HG03060 (cell line): ENCODE measurements around the gene SHB.
A peak's percentile ranks its signal among the peaks of the same experiment; 100 is the strongest.

Source experiments
- ATAC-seq: cut with Tn5 transposase; IDR thresholded peaks from one replicate; pipeline ENCODE4 v1.9.1; 2021; ENCODE audit warnings: low read depth, moderate number of reproducible peaks; ENCODE audit not compliant: unreplicated experiment

The SHB gene

DNA sequence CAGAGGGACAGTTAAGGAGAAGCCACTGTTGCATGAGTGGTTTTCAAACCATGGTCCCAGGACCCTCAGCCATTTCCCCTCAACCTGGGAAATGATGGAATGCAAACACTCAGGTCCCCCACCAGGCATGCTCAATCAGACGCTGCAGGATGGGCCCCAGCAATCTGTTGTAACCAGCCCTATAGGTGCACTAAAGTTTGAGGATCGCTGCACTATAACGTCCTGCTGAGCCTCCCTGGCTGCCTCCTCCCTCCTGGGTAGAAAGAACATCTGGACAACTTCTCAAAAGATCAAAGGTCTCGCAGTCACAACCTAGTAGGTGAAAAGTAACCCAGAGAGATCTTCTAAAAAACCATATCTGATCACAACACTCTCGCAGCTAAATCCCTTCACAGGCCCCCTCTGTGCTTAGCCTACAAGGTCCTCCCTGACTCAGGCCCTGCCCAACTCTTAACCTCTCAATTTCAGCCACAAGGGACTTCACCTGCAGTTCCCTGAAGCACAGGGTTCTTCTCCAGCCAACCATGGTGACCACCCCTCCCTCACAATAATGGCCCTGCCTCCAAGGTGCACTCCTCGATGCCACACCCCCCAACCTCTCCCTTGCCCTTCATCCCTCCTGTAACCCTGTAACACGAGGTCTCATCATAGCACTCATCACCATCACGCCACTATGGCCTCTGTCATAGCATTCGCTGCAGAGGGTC lies 3.5 kb downstream of the SHB start:
- peak; percentile 29 for ATAC-seq

- no peak for ATAC-seq
Observed at GRCh38 chr9:38064842-38065368, 4.1 kb downstream of the SHB start.

DNA sequence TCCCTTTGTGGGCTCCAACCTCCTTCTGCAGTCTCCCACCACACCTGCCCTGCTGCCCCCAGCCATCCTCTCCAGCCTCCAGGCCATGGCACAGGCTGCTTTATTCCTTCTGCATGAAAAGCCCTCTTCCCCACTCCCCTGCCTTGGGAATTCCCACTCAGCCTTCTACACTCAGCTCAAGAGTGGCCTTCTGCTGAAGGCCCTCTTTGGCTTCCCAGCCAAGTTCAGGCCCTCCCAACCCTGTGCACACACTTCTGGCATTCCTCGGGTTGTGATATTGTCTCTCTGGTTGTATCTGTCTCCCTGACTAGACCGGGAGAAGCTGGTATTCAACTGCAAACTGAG lies 5.7 kb downstream of the SHB start:
- no peak for ATAC-seq

DNA sequence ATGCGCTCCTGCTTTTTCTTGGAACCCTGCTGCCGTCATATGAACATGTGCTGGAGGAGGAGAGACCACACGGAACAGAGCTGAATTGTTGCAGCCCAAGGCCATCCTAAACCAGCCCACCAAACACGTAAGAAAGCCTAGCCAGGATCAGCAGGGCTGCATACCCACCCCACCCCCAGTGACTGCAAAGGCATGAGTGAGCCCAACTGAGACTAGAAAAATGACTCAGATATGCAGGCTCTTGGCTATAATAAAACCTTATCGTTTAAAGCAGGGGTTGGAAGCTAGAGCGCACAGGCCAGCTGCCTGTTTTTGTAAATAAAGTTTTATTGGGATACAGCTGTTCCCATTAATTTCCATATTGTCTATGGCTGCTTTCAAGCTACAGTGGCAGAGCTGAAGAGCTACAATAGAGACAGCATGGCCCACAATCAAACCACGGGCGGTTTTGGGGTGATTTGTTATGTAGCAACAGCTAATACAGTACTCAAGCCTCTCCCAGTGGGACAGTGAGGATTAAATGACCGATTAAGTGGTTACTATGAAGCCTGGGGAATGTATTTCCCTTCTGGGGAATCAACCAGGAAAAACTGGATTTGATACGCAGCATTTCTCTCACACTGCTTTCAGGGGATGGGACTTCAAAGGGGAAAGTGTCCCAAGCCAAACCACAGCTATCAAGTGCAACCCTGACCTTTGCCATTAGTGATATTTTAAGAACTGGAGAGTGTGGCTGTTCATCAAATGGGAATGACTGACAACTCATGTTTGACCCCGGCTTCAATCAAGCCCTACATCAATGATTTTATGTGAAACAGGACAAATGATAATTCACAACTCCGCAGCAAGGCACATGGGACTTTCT lies 6.3 kb downstream of the SHB start:
- no peak for ATAC-seq

GRCh38 chr9:38062106-38062497 lies 6.9 kb downstream of the SHB start:
- no peak for ATAC-seq

GRCh38 chr9:38061326-38061977 lies 7.6 kb downstream of the SHB start:
- ATAC-seq, result peak; percentile 63

DNA sequence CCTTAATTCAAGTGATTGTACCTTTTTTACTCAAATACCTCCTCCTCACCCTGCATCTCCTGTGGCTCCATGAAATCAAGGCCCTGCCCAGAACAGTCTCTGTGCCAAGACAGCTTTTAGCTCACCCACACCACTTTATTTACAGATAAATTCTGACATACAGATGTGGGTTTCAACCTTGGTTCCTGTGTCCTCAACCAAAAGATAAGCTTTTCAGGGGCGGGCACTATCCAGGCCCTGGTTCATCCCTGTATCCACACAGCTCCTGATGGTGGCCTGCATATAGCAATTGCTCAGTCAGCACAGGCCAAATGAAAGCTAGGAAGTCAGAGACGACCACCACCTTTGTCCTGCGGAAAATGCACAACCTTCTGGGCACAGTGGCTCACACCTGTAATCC lies 8.3 kb downstream of the SHB start:
- ATAC-seq, result no peak

DNA sequence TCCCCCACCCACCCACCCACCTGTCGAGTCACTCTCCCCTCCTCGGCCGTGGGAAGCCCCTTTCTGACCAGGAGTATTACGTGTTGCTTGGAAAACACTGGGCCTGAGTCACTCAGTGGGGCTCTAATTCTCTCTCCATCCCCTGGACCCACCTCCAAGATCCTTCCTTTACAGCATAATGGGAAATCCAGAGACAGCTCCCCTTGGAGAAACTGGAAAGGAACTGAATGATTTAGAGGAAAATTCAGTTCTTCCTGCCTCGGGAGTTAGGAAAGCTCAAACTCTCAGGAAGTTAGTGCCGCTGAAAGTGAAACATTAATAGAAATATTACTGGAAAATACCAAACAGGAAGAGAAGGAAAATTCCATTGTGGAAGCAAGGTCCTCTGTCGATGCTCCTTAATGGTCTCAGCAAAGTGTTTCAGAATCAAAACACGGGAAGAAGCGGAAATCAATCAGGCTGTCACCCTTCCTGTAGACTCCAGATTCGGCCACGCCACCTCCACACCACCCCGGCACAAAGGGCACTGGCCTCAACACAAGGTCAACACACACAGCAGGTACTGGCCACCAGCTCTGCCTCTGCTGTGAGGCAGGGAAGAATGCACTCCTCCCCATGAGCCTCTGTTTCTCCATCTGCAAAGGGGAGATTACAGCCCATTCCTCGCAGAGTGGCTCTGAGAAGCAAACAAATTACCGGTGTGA lies 9.6 kb downstream of the SHB start:
- no peak for ATAC-seq

DNA sequence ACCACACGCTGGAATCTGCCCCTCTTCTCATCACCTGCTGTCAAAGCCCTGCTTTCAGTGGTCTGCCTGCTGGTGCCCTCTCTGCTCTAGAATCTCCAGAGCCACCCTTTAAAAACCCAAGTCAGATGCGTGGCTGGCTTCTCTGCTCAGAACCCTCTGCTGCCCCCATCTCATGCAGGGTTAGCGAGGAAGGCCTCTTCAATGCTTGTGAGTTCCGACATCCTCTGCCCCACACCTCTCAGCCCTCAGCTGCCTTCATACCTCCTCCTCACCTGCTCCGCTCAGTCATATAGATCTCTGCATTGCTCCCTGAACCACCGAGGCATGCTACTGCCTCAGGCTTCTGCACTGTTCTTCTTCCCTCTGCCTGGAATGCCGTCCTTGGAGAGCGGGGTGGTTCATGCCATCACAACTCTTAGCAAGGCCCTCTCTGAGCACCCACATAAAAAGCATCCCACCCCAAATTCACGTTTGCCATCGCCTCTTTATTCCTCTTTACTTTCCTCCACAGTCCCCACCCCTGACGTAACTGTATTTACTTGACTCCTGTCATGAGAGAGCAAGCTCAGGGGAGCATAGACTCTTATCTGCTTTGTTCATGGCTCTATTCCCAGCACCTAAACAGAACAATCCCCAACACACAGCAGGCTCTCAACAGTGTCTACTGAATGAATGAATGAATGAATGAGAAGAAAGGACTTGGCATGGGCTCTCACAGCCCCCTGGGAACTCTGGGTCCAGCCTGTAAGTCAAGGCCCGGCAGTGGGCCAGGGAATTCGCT lies 10.4 kb downstream of the SHB start:
- no peak for ATAC-seq

- no peak for ATAC-seq
Observed at GRCh38 chr9:38057416-38058195, 11.4 kb downstream of the SHB start.

DNA sequence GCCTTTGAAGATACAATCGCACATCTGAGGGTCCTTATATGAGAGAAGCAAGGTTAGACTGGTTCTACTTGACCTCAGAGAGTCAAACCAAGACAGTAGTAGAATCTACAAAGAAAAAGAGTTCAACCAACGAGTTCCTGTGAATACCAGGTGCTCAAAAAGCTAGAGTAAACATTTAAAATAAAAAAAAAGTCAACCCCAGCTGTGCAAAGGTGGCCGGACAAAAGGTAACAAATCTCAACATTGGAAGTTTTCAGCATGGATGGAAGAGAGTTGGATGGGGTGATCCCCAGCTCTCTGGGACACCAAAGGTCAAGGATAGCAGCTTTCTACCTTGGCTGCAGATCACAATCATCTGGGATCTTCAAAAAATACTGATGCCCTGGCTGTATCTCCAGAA lies 14.4 kb downstream of the SHB start:
- no peak for ATAC-seq

GRCh38 chr9:38053697-38054461 lies 15.1 kb downstream of the SHB start:
- no peak for ATAC-seq

- ATAC-seq, result no peak
Observed at GRCh38 chr9:38051780-38052546, 17.1 kb downstream of the SHB start.

DNA sequence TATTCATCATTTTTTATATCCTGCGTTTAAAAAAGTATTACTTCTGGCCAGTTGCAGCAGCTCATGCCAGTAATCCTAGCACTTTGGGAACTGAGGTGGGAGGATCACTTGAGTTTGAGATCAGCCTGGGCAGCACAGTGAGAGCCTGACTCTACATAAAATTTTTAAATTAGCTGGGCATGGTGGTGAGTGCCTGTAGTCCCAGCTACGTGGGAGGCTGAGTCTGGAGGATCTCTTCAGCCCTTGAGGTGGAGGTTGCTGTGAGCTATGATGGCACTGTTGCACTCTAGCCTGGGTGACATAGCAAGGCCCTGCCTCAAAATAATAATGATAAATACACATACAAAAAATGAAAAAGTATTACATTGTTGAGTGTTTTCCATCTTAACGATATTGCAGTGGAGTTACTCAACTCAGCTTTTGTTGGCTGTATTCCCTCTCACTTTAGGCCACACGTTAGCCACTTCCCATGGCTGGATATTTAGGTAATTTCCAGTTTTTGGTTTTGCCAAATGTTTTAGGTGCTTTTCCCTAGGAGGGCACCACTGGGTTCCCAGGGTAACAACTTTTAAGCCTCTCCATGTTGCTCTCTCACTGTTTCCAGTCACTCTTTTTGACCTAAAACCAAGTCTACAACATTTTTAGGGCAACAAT lies 20.6 kb downstream of the SHB start:
- ATAC-seq, result no peak

- ATAC-seq, result no peak
Observed at GRCh38 chr9:38047301-38048251, 21.5 kb downstream of the SHB start.

DNA sequence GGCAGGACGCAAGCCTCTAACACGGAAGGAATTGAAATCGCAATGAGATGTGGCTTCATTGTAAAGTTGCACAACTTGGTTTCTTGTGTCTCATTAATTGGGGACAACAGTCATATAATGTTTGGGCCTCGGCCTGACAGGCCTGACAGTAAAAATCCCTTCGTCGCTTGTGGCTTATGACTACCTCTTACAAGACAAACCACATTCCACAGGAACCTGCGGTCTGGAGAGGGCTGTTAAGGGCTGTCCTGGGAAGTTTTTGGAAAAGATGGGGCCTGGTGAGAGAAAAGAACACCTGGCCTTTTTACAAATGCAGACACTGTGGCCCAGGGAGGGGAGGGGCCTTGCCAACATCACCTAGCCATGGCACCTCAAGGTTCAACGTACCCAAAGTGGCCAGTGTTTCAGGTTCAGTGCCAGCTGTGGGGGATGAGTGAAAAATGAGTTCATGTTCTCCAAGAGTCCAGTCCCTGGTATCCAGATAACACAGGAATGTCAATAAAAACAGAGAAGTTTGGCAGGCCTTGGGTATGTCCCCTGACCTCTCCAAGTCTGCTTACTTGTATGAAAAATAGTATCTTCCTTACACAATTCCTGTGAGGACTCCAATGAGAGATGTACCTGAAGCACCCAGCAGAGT lies 22.2 kb downstream of the SHB start:
- no peak for ATAC-seq
